GM21360 (cell line): ENCODE data around the gene TFEB.
A peak's percentile ranks its signal among the peaks of the same experiment; 100 is the strongest.

Source experiments
- ATAC-seq: cut with Tn5 transposase; IDR thresholded peaks from one replicate; pipeline ENCODE4 v1.9.1; 2021; ENCODE audit warnings: mild to moderate bottlenecking, moderate library complexity; ENCODE audit not compliant: unreplicated experiment

The TFEB gene

DNA sequence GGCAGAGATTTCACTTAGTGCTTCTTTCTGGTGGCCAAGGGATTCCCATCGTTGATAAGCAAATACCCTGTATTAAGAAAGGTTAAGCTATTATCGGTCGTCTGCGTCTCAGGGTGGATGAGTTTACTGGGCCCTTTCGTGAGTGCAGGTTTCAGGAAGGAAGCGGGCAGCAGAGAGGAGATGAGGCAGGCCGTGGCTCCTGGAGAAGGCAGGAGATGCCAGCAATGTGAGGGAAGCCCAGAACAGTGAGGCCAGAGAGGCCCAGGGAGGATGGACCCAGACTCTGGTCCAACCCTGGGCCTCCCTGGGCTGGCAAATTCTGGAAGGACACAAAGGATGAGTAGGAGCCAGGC lies 11.2 kb downstream of the TFEB start:
- no peak for ATAC-seq

DNA sequence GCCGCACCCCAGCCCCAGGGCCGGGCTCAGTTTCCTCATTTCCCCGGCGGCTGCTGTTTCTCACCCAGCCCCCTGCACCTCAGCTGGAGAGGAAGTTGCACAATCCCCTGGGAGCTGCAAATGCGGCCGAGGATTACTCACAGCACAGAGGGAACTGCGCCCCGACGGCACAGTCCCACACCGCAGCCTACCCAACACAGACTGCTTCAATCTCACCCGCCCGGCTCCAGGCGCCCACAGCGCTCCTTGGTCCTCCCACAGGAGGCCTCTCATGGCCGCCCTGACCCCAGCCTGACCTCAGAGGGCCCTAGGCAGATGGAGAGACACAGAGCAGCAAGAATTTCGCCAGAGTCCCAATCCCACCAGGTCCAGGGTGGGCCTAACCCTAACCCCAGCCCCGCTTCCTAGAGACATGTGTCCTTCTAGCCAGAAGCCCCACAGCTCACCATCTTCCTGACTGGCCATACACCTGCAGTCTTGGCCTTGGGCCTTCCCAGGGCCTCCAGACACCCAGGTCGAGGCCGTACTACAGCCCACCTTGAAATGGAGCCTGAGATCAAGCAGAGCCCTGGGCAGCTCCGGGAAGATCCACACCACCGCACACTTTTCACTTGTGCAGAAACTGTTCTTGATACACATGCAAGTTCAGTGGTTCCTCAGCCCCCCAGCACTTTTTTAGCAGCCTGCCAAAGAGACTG lies 11.7 kb downstream of the TFEB start:
- ATAC-seq: peak; percentile 60

DNA sequence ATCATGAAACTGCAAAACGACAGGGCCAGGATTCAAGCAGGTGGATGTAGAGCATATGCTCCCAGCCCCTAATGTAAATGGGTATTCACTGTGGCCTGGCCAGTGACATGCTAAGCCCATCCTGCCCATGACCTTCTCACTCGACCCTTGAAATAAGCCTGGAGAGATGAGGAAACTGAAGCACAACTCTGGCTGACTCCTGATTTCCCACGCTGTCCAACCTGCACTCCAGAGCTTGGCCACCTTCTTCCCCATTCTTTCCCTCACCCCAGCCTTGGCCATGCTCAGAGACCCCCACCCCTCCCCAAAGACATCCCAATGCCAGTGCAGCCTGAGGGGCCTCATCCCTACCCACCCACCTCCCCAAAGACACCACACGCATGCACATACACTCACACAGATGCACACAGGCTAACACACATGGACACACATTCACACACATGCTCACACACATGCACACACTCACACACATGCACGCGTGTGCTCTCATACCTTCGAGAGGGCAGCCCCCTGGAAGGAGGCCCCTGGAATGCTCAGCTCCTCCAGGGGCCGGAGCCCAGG lies 12.4 kb downstream of the TFEB start:
- no peak for ATAC-seq

DNA sequence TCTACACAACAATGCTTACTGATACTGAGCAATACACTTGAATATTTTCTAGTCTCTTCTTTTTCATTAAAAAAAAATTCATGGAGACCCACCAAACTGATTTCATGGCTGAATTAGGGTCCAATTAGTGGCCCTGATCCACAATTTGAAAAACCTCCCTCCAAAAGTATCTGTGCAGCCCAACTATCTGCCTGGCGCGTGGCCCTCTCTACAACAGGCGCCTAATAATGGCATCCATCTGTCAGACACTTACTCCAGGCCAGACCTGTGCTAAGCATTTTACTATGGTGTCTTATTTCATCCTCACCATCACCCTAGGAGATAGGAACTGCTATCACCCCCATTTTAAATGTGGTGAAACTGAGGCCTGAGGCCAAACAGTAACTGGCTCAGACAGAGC lies 14.0 kb downstream of the TFEB start:
- ATAC-seq: no peak

DNA sequence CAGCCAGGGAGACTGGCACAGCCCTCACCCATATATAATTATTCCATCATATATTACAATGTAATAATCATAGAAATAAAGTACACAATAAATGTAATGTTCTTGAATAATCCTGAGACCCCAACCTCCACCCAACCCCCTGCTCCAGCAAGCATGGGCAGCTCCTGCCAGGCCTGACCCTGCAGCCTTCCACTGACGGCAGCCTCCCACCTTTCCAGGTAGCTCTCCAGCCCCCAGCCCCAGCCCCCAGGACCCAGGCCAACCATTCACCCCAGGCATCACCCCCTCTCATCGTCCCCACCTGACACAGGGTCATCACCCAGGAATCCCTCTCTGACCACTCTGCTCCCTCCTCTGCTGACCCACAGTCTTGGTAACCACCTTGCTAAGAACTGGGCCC lies 14.6 kb downstream of the TFEB start:
- ATAC-seq: no peak

DNA sequence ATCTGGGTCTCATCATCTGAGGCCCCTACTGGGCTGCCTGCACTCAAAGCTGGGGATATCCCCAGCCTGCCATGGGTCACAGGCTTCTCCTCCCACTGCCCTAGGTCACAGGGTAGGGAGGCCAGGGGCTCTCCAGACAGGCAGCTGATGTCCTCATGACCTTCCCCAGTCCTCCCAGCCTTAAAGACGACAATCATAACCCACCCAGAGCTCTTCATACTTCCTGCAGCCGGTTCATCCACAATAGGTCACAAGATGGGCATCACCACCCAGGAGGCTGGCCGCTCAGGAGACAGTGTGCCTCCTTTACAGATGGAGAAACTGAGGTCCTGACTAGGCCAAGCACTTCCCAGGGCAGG lies 15.2 kb downstream of the TFEB start:
- no peak for ATAC-seq

DNA sequence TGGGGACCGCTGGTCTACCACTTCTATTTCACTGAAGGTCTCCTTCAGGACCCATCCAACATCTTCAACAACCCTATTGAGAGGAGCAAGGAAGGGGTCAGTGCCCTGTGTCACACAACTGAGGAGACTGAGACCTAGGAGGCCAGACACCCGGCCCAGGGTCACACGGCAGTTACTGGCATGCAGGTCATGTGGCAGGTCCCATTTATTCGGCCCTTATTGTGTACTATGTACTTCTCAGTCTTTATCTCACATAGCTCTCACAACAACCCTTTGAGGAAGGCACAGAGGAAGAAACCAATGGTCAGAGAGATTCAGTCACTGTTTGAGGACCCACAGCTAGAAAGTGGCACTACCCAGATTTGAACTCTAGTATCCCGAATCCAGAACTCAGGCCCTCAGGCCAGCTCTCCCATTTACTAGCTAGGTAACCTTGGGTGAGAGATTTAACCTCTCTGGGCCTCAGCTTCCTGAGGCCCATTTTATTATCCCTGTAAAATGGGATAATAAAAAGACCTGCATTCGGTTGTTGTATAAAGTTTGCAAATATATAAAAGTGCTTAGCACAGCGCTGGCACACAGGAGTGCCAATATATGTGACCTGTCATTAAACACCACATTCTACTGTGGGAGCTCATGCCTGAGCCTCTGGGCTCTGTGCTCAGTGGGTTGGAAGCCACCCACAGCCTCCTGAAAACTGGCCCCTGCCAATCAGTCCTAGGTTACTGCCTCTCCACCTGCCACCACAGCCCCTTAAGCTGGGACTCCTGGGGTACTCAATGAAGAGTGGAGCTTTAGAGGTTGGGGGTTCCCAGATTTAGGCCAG lies 15.8 kb downstream of the TFEB start:
- no peak for ATAC-seq

DNA sequence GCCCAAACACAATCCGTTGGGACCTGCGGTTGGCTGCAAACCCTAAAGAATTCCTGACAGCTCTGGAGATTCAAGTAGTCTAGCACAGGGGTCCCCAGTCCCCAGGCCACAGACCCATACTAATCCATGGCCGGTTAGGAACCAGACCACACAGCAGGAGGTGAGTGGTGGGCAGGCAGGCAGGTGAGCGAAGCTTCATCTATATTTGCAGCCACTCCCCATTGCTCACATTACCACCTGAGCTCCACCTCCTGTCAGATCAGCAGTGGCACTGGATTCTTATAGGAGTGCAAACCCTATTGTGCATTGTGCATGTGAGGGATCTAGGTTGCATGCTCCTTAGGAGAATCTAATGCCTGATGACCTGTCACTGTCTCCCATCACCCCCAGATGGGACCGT lies 16.6 kb downstream of the TFEB start:
- no peak for ATAC-seq

DNA sequence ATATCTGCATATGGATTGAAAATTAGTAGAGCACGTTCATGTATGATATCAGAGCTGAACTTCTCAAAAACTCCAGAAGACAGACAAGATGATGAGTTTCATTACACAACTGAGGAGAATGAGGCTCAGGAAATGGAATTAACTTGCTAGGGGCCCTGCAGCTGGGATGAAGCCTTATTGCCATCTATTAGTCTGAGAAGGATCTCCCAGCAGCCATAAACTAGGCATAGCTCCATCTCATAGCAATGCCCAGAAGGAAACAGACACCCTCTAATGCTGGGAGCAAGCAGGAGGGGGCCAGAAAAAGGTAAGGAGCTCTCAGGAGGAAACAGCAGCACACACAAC lies 18.0 kb downstream of the TFEB start:
- ATAC-seq: no peak

DNA sequence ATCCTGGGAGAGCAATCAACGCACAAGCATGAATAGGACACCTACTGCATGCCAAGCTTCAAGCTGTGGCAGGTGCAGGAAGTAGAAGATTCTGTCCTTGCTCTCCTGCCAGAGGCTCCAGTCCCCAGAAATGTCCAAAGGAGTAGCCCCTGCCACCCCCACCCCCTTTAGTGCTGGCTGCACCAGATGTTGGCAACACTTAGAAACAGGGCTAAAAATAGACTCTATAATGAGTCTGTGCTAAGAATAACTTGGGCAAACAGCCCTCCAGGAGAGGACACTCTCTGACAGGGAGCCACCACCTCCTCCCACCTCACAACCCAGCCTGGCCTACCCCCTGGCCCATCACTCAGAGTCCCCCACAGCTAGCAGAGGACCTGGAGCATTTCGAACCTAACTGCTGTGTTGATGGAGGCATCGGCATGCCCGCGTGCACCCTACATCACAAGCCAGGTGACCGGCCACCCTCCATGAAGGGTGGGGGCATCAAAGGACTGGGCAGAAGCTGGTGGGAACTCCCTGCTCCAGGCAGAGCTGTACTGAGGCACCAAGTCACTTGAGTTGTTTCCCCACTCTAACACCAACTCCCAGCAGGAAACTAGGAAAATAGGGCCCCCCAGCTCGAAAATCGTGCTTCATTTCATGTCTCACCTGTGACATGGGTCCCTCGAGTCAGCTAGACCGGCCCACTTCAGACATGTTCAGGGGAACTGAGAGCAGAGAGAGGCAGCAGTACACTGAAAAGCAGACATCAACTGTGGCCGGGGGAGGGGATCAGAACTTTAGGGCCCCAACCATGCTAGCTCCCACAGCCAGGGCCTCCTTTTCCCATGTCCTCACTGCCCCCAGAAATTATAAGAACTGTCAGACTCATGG lies 18.7 kb downstream of the TFEB start:
- ATAC-seq: no peak

DNA sequence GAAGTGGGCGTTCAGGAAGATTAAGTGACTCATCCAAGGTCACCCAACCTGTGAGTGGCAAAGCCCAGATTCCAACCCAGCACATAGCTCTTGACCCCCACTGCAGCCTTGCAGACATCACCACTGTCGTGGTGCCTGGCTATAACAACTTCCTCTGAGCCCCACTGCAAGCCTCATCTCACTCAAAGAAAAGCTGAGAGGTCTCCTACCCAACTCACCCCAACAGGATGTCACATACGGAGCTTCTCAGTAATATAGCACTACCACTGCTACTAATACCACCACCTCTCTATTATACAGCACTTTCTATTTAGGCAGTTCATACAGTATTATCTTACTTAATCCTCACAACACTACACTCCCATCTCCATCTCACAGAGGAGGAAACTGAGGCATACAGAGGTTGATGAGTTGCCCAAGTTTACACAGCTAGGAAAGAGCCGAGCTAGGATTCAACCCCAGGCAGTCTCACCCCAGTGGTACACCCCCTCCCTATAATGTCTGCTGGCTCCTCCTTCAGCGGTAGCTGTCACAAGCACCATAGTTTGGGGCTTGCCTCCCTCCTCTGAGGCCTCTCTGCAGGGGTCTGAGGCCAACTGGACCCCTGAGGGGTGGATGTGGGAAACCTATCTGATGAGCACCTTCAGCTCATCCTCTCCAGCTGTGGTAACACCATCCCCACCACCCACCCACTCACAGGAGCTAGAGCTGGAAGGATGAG lies 19.5 kb downstream of the TFEB start:
- ATAC-seq: no peak

DNA sequence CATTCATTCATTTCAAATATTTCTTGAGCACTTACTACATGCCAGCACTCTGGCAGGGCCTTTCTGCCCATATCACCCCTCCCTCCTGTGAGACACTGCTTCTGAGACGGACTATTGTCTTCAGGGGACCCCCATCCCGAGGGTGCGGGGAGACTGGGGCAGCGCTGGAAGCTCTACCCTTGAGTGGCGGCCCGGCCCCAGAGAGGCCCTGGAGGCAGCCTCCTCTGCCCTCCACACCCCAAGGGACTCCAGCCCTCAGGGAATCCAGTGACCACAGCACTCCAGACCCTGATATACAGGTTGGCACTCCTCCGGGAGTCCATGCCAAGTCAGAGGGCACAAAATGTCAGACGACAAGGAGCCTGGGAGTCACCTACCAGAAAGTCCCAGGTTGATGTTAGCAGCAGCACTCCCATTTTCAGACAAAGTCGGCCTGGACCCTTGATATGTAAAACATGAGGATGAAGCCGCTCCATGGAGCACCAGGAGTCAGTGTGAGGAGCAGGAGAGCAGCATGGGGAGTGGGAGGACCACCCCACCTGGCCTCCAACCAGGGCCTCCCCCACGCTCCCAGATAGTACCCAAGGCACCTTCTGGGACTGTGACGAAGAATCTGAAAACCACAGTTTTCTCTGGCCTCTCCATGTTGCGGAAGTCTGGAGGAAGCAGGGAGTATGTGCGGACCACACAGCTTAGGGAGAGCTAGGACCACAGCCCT lies 20.7 kb downstream of the TFEB start:
- ATAC-seq: no peak

DNA sequence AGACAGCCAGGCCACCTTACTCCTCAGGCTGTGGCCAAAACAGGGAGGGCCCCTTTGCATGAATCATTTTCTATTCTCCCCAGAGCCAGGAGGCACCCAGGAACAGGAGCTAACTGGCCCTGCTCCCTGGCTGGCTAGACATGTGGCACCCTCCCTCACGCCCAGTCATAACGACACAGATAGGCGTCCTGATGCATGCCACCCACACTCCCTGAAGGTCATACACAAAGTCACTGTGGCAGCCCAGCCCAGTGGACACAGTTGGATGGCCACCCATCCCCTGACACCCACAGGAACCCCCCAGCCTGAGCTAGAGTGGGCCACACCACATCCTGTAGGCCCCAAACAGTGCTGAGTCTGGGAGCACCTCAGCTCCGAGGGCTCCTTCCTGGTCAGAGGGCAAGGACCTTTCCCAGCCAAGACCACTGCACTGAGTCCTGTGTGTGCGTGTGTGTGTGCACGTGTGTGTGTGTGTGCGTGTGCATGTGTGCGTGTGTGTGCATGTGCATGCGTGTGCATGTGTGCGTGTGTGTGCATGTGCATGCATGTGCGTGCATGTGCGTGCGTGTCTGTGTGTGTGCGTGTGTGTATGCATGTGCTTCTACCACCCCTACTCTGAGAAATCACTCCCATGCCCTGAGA lies 21.6 kb downstream of the TFEB start:
- ATAC-seq: peak; percentile 45

DNA sequence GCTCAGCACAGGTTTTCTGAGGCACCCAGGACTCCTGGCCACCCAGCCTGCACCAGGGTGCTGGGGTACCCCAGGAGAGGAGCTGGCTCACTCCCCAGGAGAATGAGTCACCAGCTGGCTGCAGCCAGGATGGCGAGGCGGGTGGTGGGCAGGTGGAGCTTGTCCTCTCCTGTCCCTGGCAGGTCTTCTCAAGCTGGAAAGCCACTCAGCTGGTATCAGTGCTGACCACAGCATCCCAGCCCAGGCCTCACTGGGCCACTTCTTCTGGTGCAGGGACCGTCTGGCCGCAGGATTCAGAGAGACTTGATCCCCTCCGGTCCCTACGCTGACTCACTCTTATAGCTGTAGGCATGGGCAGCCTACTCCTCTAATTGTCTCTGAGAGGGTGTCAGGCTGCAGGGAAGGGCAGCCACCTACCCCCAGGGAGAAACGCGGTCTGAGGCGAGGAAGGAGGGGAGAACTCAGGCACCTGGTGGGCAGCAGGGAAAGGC lies 22.2 kb downstream of the TFEB start:
- peak; percentile 13 for ATAC-seq

DNA sequence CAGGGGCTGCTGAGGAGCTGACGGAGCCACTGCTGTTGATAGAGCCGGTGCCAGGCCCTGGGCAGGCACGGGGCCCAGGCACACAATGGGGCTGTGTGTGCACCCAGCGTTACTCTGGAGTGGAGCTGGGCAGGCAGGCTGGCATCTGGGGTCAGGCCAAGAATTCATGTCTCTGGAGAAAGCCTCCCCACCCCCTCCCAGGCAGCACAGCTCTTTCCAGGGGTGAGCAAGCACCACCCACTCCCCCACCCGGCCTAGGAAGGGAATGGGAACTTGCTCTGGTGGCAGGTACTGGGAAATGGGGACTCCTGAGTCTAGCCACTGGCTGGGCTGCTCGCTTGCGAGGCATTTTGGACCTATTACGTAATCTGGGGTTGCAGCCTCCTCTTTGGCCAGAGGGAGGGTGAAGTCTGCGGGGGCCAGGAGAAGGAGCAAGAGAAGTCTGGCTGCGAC lies 22.7 kb downstream of the TFEB start:
- ATAC-seq: no peak

DNA sequence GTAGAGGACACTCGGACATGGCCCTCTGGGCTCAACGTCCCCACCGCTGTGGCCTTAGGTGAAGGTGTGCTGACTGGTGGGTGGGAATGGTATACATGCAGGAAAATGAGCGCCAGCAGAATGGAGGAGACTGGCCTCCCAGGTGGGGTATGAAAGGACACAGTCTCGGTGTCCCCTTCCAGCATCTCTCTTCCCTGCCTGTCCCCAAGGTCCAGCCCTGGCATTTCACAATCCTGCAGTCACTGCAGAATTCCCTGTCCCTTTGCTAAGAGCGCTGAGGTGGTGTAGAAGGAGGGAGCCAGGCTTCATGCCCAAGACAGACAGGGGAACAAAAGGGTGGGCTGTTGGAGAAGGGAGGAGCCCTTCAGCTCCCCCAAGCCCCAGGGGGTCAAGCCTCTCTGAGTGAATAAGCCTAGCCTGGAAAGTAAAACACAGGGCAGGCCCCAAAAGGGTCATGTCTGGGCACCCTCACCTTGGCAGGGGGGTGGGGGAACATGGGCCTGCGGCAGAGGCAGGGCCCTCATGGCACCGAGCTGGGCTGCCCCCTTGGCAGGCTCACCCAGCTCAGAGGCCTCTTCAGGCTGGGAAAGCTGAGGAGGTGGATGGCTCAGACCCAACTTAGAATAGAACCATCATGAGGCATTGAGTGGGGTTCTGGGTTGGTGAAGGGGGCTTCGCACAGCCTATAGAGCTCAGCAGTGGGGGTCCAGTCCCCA lies 23.9 kb downstream of the TFEB start:
- no peak for ATAC-seq

DNA sequence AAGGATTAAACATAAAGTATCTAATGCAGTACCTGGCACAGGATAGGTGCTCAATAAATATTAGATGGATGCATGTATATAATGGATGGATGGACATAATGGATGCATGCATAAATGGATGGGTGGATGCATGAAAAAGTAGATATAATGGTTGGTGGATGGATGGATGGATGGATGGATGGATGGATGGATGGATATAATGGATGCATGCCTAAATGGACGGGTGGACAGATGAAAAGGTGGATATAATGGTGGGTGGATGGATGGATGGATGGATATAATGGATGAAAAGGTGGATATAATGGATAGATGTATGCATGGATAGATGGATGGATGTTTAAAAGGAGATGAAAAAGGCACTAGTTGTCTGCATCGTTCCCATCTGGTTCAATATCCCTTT lies 26.0 kb downstream of the TFEB start:
- ATAC-seq: no peak

DNA sequence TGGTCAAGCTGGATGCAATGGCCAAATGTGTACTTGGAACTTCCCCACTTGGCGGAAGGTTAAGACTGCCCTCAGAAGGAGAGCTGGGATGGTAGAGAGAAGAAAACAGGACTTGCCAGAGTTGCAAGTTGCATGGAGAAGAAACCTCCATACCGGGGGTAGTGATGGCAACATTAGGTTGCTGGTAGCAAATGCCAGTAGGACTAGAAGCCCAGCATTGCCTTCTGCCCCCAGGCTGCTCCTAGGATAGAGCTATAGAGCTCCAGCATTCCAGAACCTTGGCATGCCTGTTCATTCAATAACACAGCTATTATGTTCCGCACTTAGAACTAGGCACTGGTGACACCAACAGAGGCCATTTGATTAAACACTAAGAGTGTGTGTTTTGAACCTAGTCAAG lies 26.6 kb downstream of the TFEB start:
- ATAC-seq: no peak
